HG02943 (cell line): Measurements from ENCODE around the gene CYB561D2.

Experiments
- ATAC-seq: cut with Tn5 transposase; IDR thresholded peaks from one replicate; pipeline ENCODE4 v1.9.1; 2021; ENCODE audit warnings: mild to moderate bottlenecking, low read depth, moderate library complexity; ENCODE audit not compliant: unreplicated experiment

CYB561D2 gene

GRCh38 chr3:50385754-50386153 lies 35.1 kb downstream of the CYB561D2 start:
- no peak for ATAC-seq

GRCh38 chr3:50388016-50388719 lies 37.5 kb downstream of the CYB561D2 start:
- ATAC-seq: no peak

GRCh38 chr3:50388720-50389413 lies 38.2 kb downstream of the CYB561D2 start:
- no peak for ATAC-seq

- ATAC-seq: no peak
Measured at GRCh38 chr3:50389414-50389767, 38.7 kb downstream of the CYB561D2 start.

GRCh38 chr3:50390508-50391224 lies 40.0 kb downstream of the CYB561D2 start:
- no peak for ATAC-seq

GRCh38 chr3:50392101-50392715 lies 41.5 kb downstream of the CYB561D2 start:
- ATAC-seq: no peak

GRCh38 chr3:50393061-50393460 lies 42.4 kb downstream of the CYB561D2 start:
- ATAC-seq: no peak

GRCh38 chr3:50395070-50395860 lies 44.6 kb downstream of the CYB561D2 start:
- ATAC-seq: no peak

GRCh38 chr3:50396502-50396901 lies 45.8 kb downstream of the CYB561D2 start:
- ATAC-seq: no peak

- ATAC-seq: no peak
Measured at GRCh38 chr3:50401978-50402595, 51.4 kb downstream of the CYB561D2 start.
